Activated CD4-positive, CD25-positive, alpha-beta regulatory T cell (primary cell): ENCODE data around the gene GALNS.
"Not testable (repeated sequence)": the region's sequence is repeated elsewhere in the genome, so short reads cannot be mapped to it uniquely, and the experiment has no call there.

Experiments used
- DNase-seq, 4 experiments: peaks; one replicate each; lab custom pipeline; 2025; lab: John Stamatoyannopoulos, UW

Gene GALNS

GRCh38 chr16:88889702-88890352 is 33.1 kb upstream of the GALNS start:
- not testable (repeated sequence) for DNase-seq

- DNase-seq = no peak
These were observed 32.0 kb upstream of the GALNS start for GRCh38 chr16:88888461-88889387.

GRCh38 chr16:88888057-88888456 is 31.3 kb upstream of the GALNS start:
- no peak for DNase-seq

- DNase-seq = no peak
These were observed 30.2 kb upstream of the GALNS start for GRCh38 chr16:88886845-88887521.

GRCh38 chr16:88886420-88886844 is 29.7 kb upstream of the GALNS start:
- DNase-seq = no peak

- no peak for DNase-seq
These were observed 29.0 kb upstream of the GALNS start for GRCh38 chr16:88885693-88886280.

- DNase-seq = no peak
These were observed 28.0 kb upstream of the GALNS start for GRCh38 chr16:88884569-88885271.

GRCh38 chr16:88883946-88884345 is 27.2 kb upstream of the GALNS start:
- no peak for DNase-seq

GRCh38 chr16:88883117-88883895 is 26.6 kb upstream of the GALNS start:
- DNase-seq = no peak

GRCh38 chr16:88882358-88883030 is 25.7 kb upstream of the GALNS start:
- no peak for DNase-seq

- DNase-seq = no peak
These were observed 25.1 kb upstream of the GALNS start for GRCh38 chr16:88881675-88882357.

GRCh38 chr16:88881007-88881615 is 24.4 kb upstream of the GALNS start:
- DNase-seq = no peak

- no peak for DNase-seq
These were observed 23.7 kb upstream of the GALNS start for GRCh38 chr16:88880226-88881006.

GRCh38 chr16:88879788-88880055 is 23.0 kb upstream of the GALNS start:
- no peak for DNase-seq

- DNase-seq = no peak
These were observed 22.4 kb upstream of the GALNS start for GRCh38 chr16:88878967-88879787.

GRCh38 chr16:88878356-88878755 is 21.6 kb upstream of the GALNS start:
- DNase-seq = no peak

GRCh38 chr16:88877564-88878289 is 21.0 kb upstream of the GALNS start:
- no peak for DNase-seq
